ENCODE data around the gene CPEB4. TPM values are rescaled to one million over a fixed set of nuclear protein-coding genes. Genes with fewer than 3 reads are reported as not detected.

CPEB4 gene
- total and polyA plus RNA-seq, 4 donors = 14.3 to 113 (median 32.1) TPM

GRCh38 chr5:173863359-173863758, 24.8 kb upstream of the CPEB4 start:
- H3K27me3 ChIP-seq (ENCODE audit: control insufficient read depth in 4 of 4, insufficient read depth in 4 of 4, low read length in 3 of 4) = no peaks in the 10 kb centered on the region
- no peak overlapping the region for H3K4me3 ChIP-seq (ENCODE audit: low read depth in 1 of 3, low read length in 3 of 3)
- H3K36me3 ChIP-seq (ENCODE audit: control insufficient read depth in 4 of 4, insufficient read depth in 3 of 4, low read depth in 1 of 4, low read length in 3 of 4) = no peaks in the 10 kb centered on the region
- no peaks in the 10 kb centered on the region for H3K9me3 ChIP-seq (ENCODE audit: control insufficient read depth in 4 of 4, low read length in 3 of 4)
- no peak overlapping the region for H3K27ac ChIP-seq (ENCODE audit: low read depth in 1 of 2, low read length in 2 of 2)
- H3K4me1 ChIP-seq (ENCODE audit: control insufficient read depth in 4 of 4, insufficient read depth in 4 of 4, low read length in 3 of 4) = peaks cover 0 to 10% (median 5%) of the 10 kb centered on the region in 4 donors
- TF ChIP-seq NR2F2 (IDR thresholded peaks at IDR 0.05) (no peak), YY1 (IDR thresholded peaks at IDR 0.05) (no peak), RAD21 (IDR thresholded peaks at IDR 0.05) (no peak), HNF4G (IDR thresholded peaks at IDR 0.05) (no peak), ATF3 (IDR thresholded peaks at IDR 0.05) (no peak), FOXA1 (IDR thresholded peaks at IDR 0.05) (no peak), EGR1 (IDR thresholded peaks at IDR 0.05; ENCODE audit: low read depth in 2 of 2) (no peak), JUND (IDR thresholded peaks at IDR 0.05) (no peak), GABPA (IDR thresholded peaks at IDR 0.05 in 1 of 2, conservative IDR thresholded peaks at IDR 0.05 in 1 of 2) (no peak), TAF1 (conservative IDR thresholded peaks at IDR 0.05) (no peak), ZBTB33 (IDR thresholded peaks at IDR 0.05) (no peak), MAX (IDR thresholded peaks at IDR 0.05) (no peak), FOXA2 (IDR thresholded peaks at IDR 0.05) (no peak), SP1 (IDR thresholded peaks at IDR 0.05) (no peak), RXRA (IDR thresholded peaks at IDR 0.05) (no peak), HNF4A (conservative IDR thresholded peaks at IDR 0.05) (no peak)
- TF ChIP-seq, protein P1, sequence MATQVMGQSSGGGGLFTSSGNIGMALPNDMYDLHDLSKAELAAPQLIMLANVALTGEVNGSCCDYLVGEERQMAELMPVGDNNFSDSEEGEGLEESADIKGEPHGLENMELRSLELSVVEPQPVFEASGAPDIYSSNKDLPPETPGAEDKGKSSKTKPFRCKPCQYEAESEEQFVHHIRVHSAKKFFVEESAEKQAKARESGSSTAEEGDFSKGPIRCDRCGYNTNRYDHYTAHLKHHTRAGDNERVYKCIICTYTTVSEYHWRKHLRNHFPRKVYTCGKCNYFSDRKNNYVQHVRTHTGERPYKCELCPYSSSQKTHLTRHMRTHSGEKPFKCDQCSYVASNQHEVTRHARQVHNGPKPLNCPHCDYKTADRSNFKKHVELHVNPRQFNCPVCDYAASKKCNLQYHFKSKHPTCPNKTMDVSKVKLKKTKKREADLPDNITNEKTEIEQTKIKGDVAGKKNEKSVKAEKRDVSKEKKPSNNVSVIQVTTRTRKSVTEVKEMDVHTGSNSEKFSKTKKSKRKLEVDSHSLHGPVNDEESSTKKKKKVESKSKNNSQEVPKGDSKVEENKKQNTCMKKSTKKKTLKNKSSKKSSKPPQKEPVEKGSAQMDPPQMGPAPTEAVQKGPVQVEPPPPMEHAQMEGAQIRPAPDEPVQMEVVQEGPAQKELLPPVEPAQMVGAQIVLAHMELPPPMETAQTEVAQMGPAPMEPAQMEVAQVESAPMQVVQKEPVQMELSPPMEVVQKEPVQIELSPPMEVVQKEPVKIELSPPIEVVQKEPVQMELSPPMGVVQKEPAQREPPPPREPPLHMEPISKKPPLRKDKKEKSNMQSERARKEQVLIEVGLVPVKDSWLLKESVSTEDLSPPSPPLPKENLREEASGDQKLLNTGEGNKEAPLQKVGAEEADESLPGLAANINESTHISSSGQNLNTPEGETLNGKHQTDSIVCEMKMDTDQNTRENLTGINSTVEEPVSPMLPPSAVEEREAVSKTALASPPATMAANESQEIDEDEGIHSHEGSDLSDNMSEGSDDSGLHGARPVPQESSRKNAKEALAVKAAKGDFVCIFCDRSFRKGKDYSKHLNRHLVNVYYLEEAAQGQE (IDR thresholded peaks at IDR 0.05) = no peak
- TF ChIP-seq, protein P2, sequence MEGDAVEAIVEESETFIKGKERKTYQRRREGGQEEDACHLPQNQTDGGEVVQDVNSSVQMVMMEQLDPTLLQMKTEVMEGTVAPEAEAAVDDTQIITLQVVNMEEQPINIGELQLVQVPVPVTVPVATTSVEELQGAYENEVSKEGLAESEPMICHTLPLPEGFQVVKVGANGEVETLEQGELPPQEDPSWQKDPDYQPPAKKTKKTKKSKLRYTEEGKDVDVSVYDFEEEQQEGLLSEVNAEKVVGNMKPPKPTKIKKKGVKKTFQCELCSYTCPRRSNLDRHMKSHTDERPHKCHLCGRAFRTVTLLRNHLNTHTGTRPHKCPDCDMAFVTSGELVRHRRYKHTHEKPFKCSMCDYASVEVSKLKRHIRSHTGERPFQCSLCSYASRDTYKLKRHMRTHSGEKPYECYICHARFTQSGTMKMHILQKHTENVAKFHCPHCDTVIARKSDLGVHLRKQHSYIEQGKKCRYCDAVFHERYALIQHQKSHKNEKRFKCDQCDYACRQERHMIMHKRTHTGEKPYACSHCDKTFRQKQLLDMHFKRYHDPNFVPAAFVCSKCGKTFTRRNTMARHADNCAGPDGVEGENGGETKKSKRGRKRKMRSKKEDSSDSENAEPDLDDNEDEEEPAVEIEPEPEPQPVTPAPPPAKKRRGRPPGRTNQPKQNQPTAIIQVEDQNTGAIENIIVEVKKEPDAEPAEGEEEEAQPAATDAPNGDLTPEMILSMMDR (IDR thresholded peaks at IDR 0.05; ENCODE audit: low read depth, low read length, missing input control) = no peak
- no peak for DNase-seq (ENCODE audit: low spot score)
- H3K9ac ChIP-seq (ENCODE audit: low read depth in 1 of 2, low read length in 2 of 2) = no peak overlapping the region
- 91% methylated on average over 3 of the region's 3 CpGs for whole genome bisulfite sequencing
